HEK293T (cell line): ENCODE measurements around the gene NOP10.
"Not testable (repeated sequence)": the region's sequence is repeated elsewhere in the genome, so short reads cannot be mapped to it uniquely, and the experiment has no call there.

Experiments used
- CTCF ChIA-PET: fragments of 350-600 bp; formaldehyde crosslinking; extraction: SDS; loops from one replicate; lab custom pipeline; 2021; ENCODE audit warnings: antibody characterized with exemption, inconsistent platforms; lab: Yijun Ruan, JAX
- POLR2A ChIA-PET: fragments of 350-600 bp; formaldehyde crosslinking; extraction: SDS; loops from one replicate; lab custom pipeline; 2020; ENCODE audit warnings: antibody characterized with exemption, inconsistent platforms; lab: Yijun Ruan, JAX
- DNase-seq: peaks from one replicate; pipeline ENCODE4 v3.0.0; 2012; ENCODE audit warnings: mixed read lengths; ENCODE audit errors: extremely low spot score
- ARNT ChIP-seq: fragments of 450-650 bp; IDR thresholded peaks from 2 replicates; pipeline ENCODE4 v1.6.1; 2017; ENCODE audit warnings: mild to moderate bottlenecking
- BHLHE40 ChIP-seq: fragments of 450-650 bp; IDR thresholded peaks from 2 replicates; pipeline ENCODE4 v1.6.1; 2016; ENCODE audit warnings: mild to moderate bottlenecking, moderate library complexity, borderline replicate concordance
- CTBP1 ChIP-seq: fragments of 450-650 bp; IDR thresholded peaks from 2 replicates; pipeline ENCODE4 v1.6.1; 2016; ENCODE audit warnings: borderline replicate concordance
- ELF4 ChIP-seq: fragments of 450-650 bp; IDR thresholded peaks from 2 replicates; pipeline ENCODE4 v1.6.1; 2017; ENCODE audit warnings: antibody characterized with exemption
- FOXA1 ChIP-seq: fragments of 450-650 bp; IDR thresholded peaks from 2 replicates; pipeline ENCODE4 v1.6.1; 2016; ENCODE audit warnings: mild to moderate bottlenecking
- FOXK2 ChIP-seq: fragments of 450-650 bp; IDR thresholded peaks from 2 replicates; pipeline ENCODE4 v1.6.1; 2016; ENCODE audit warnings: mild to moderate bottlenecking
- FOXM1 ChIP-seq: fragments of 450-650 bp; IDR thresholded peaks from 2 replicates; pipeline ENCODE4 v1.6.1; 2017; ENCODE audit warnings: mild to moderate bottlenecking, borderline replicate concordance
- HDGF ChIP-seq: fragments of 450-650 bp; IDR thresholded peaks from 2 replicates; pipeline ENCODE4 v1.6.1; 2017; ENCODE audit warnings: antibody characterized with exemption, borderline replicate concordance
- L3MBTL2 ChIP-seq: fragments of 450-650 bp; conservative IDR thresholded peaks from 2 replicates; pipeline ENCODE4 v1.6.1; 2016; ENCODE audit warnings: mild to moderate bottlenecking
- LEF1 ChIP-seq: fragments of 450-650 bp; IDR thresholded peaks from 2 replicates; pipeline ENCODE4 v1.6.1; 2017; ENCODE audit warnings: mild to moderate bottlenecking, borderline replicate concordance
- NFRKB ChIP-seq: fragments of 450-650 bp; IDR thresholded peaks from 2 replicates; pipeline ENCODE4 v1.6.1; 2016; ENCODE audit warnings: mild to moderate bottlenecking, moderate library complexity
- PKNOX1 ChIP-seq: fragments of 450-650 bp; IDR thresholded peaks from 2 replicates; pipeline ENCODE4 v1.6.1; 2016
- SP1 ChIP-seq: fragments of 450-650 bp; IDR thresholded peaks from 2 replicates; pipeline ENCODE4 v1.6.1; 2017
- SUZ12 ChIP-seq: fragments of 450-650 bp; IDR thresholded peaks from 2 replicates; pipeline ENCODE4 v1.6.1; 2016; ENCODE audit warnings: mild to moderate bottlenecking
- TARDBP ChIP-seq: fragments of 450-650 bp; IDR thresholded peaks from 2 replicates; pipeline ENCODE4 v1.6.1; 2016
- ZNF384 ChIP-seq: fragments of 450-650 bp; IDR thresholded peaks from 2 replicates; pipeline ENCODE4 v1.6.1; 2016

NOP10 gene

GRCh38 chr15:34358367-34358766, 15.4 kb upstream of the NOP10 start:
- POLR2A ChIA-PET, result interaction anchor here (1.0 to 1.6 kb wide), 2 partner anchors 8 to 135 kb away, joined by 3 to 6 read pairs; partner anchors contain the start of gene LPCAT4

GRCh38 chr15:34357653-34358052, 14.7 kb upstream of the NOP10 start:
- ChIA-PET POLR2A (interaction anchor here (1.0 to 1.6 kb wide), 2 partner anchors 9 to 134 kb away, joined by 3 to 6 read pairs; partner anchors contain the start of gene LPCAT4), CTCF (no interaction called here)
- TF ChIP-seq HDGF (no peak), FOXM1 (no peak), L3MBTL2 (no peak), LEF1 (no peak), TARDBP (no peak), FOXK2 (no peak), ARNT (no peak), ELF4 (no peak), BHLHE40 (no peak), PKNOX1 (no peak), FOXA1 (no peak), SP1 (no peak)
- DNase-seq, result no peak

More at GRCh38 chr15:34358367-34358766, 15.4 kb upstream of the NOP10 start:
- no peak for TF ChIP-seq TARDBP
- no peak for TF ChIP-seq PKNOX1
- DNase-seq, result peak; percentile 19
- CTCF ChIA-PET, result no interaction called here

GRCh38 chr15:34355241-34355640, 12.3 kb upstream of the NOP10 start:
- ChIA-PET POLR2A (interaction anchor here (0.9 to 1.1 kb wide), 2 partner anchors 11 to 12 kb away, joined by 3 to 5 read pairs; partner anchors contain the start of genes LPCAT4, NOP10 and NUTM1), CTCF (interaction anchor here (1.4 to 2.0 kb wide), 2 partner anchors 11 to 12 kb away, joined by 3 to 6 read pairs; partner anchors contain the start of genes LPCAT4, NOP10 and NUTM1)
- DNase-seq, result no peak
- TF ChIP-seq FOXM1 (no peak), LEF1 (no peak), FOXA1 (no peak), ELF4 (no peak), PKNOX1 (no peak), BHLHE40 (no peak), FOXK2 (no peak), SP1 (no peak)

- CTCF ChIA-PET, result interaction anchor here (2.0 kb wide), 1 partner anchor 12 kb away, joined by 6 read pairs; the partner anchor contains the start of gene LPCAT4
- POLR2A ChIA-PET, result interaction anchor here (0.9 to 1.1 kb wide), 2 partner anchors 11 to 12 kb away, joined by 3 to 5 read pairs; partner anchors contain the start of genes LPCAT4, NOP10 and NUTM1
- no peak for DNase-seq
- TF ChIP-seq CTBP1, result no peak
- TF ChIP-seq ELF4, result no peak
- TF ChIP-seq FOXA1, result no peak
- no peak for TF ChIP-seq L3MBTL2
- TF ChIP-seq NFRKB, result no peak
- no peak for TF ChIP-seq BHLHE40
These were observed 11.3 kb upstream of the NOP10 start for GRCh38 chr15:34354286-34354685.

GRCh38 chr15:34353627-34354026, 10.7 kb upstream of the NOP10 start:
- no peak for DNase-seq
- CTCF ChIA-PET, result interaction anchor here (2.0 kb wide), 1 partner anchor 13 kb away, joined by 6 read pairs; the partner anchor contains the start of gene LPCAT4
- TF ChIP-seq NFRKB, result no peak
- TF ChIP-seq FOXA1, result no peak
- no peak for TF ChIP-seq L3MBTL2
- TF ChIP-seq PKNOX1, result no peak
- TF ChIP-seq BHLHE40, result no peak
- no peak for TF ChIP-seq ZNF384
- TF ChIP-seq FOXK2, result no peak
- TF ChIP-seq CTBP1, result no peak
- TF ChIP-seq FOXM1, result no peak
- TF ChIP-seq HDGF, result no peak
- TF ChIP-seq ARNT, result no peak
- no peak for TF ChIP-seq LEF1
- TF ChIP-seq SP1, result no peak
- no peak for TF ChIP-seq SUZ12
- no peak for TF ChIP-seq TARDBP
- TF ChIP-seq ELF4, result no peak
- POLR2A ChIA-PET, result interaction anchor here (0.8 kb wide), 1 partner anchor 13 kb away, joined by 5 read pairs; the partner anchor contains the start of gene LPCAT4

GRCh38 chr15:34352996-34353395, 10.1 kb upstream of the NOP10 start:
- CTCF ChIA-PET, DNase-seq: not testable (repeated sequence)
- POLR2A ChIA-PET, result interaction anchor here (0.8 kb wide), 2 partner anchors 9 to 13 kb away, joined by 3 to 5 read pairs; partner anchors contain the start of gene LPCAT4
